HFFc6 (cell line): Measurements from ENCODE around the gene CHRNA5. TPM values are rescaled to one million over a fixed set of nuclear protein-coding genes. Genes with fewer than 3 reads are reported as not detected.
"Not testable (repeated sequence)": the region's sequence is repeated elsewhere in the genome, so short reads cannot be mapped to it uniquely, and the experiment has no call there.

Experiments
- DNase-seq: peaks from one replicate; pipeline ENCODE4 v3.0.0-alpha.2; 2018
- H3K27ac Mint-ChIP-seq: 2 replicates; pipeline ENCODE4 v1.8.0; 2020; ENCODE audit warnings: mild to moderate bottlenecking, mixed read lengths
- H3K27me3 Mint-ChIP-seq: 2 replicates; pipeline ENCODE4 v1.8.0; 2021; ENCODE audit warnings: mild to moderate bottlenecking, moderate library complexity, mixed read lengths; ENCODE audit not compliant: insufficient read depth
- H3K36me3 Mint-ChIP-seq: 2 replicates; pipeline ENCODE4 v1.8.0; 2021; ENCODE audit warnings: low read depth, mixed read lengths
- H3K4me1 Mint-ChIP-seq: 2 replicates; pipeline ENCODE4 v1.8.0; 2020; ENCODE audit warnings: low read depth, mixed read lengths
- H3K4me3 Mint-ChIP-seq: 2 replicates; pipeline ENCODE4 v1.8.0; 2020; ENCODE audit warnings: mild to moderate bottlenecking, moderate library complexity, mixed read lengths
- H3K9me3 Mint-ChIP-seq: 2 replicates; pipeline ENCODE4 v1.8.0; 2020; ENCODE audit warnings: mild to moderate bottlenecking, mixed read lengths
- CTCF ChIP-seq: fragments of 200-600 bp; sonication (generic); IDR thresholded peaks from 2 replicates; pipeline ENCODE4 v1.5.0; 2021; ENCODE audit warnings: antibody characterized with exemption, mild to moderate bottlenecking
- total RNA-seq, 6 experiments: library from RNA; stranded (reverse); fragmentation: NEBNext Ultra II Directional; extraction: Animal tissue kit (Norgen Biotek cat#: 25700); gene quantifications; 2 replicates in 1 of 6; 3 replicates in 5 of 6; pipeline ENCODE4 v1.2.3, GENCODE V29; 2021

The CHRNA5 gene
- total RNA-seq, 6 experiments from 2014 or later: 0.94 to 2.1 (median 1.6) TPM

GRCh38 chr15:78599189-78599588 lies 33.9 kb downstream of the CHRNA5 start:
- TF ChIP-seq CTCF: no peak
- H3K27ac Mint-ChIP-seq: no peak overlapping the region
- no peak overlapping the region for H3K4me3 Mint-ChIP-seq
- H3K36me3 Mint-ChIP-seq: no peaks in the 10 kb centered on the region
- H3K27me3 Mint-ChIP-seq: peaks cover 7% of the 10 kb centered on the region
- H3K9me3 Mint-ChIP-seq: no peaks in the 10 kb centered on the region
- H3K4me1 Mint-ChIP-seq: no peaks in the 10 kb centered on the region
- DNase-seq: no peak

GRCh38 chr15:78603467-78603866 lies 38.1 kb downstream of the CHRNA5 start:
- H3K9me3 Mint-ChIP-seq: no peaks in the 10 kb centered on the region
- TF ChIP-seq CTCF: no peak
- H3K27ac Mint-ChIP-seq: no peak overlapping the region
- no peak for DNase-seq
- no peaks in the 10 kb centered on the region for H3K36me3 Mint-ChIP-seq
- peaks cover 22% of the 10 kb centered on the region for H3K27me3 Mint-ChIP-seq
- no peaks in the 10 kb centered on the region for H3K4me1 Mint-ChIP-seq
- no peak overlapping the region for H3K4me3 Mint-ChIP-seq

- H3K4me1 Mint-ChIP-seq: no peaks in the 10 kb centered on the region
- H3K4me3 Mint-ChIP-seq: no peak overlapping the region
- H3K36me3 Mint-ChIP-seq: no peaks in the 10 kb centered on the region
- no peak overlapping the region for H3K27ac Mint-ChIP-seq
- no peaks in the 10 kb centered on the region; the same call in 1 of the 2 replicates for H3K9me3 Mint-ChIP-seq
- peaks cover 27% of the 10 kb centered on the region for H3K27me3 Mint-ChIP-seq
- DNase-seq: no peak
- no peak for TF ChIP-seq CTCF
These were observed 39.1 kb downstream of the CHRNA5 start for GRCh38 chr15:78604420-78604819.

GRCh38 chr15:78605201-78605600 lies 39.9 kb downstream of the CHRNA5 start:
- no peaks in the 10 kb centered on the region for H3K36me3 Mint-ChIP-seq
- no peaks in the 10 kb centered on the region for H3K4me1 Mint-ChIP-seq
- H3K9me3 Mint-ChIP-seq: no peaks in the 10 kb centered on the region; the same call in 1 of the 2 replicates
- H3K4me3 Mint-ChIP-seq: no peak overlapping the region
- H3K27me3 Mint-ChIP-seq: peaks cover 27% of the 10 kb centered on the region
- no peak for DNase-seq
- no peak overlapping the region for H3K27ac Mint-ChIP-seq
- TF ChIP-seq CTCF: no peak

- peaks cover 27% of the 10 kb centered on the region for H3K27me3 Mint-ChIP-seq
- DNase-seq: no peak
- no peaks in the 10 kb centered on the region; the same call in 1 of the 2 replicates for H3K9me3 Mint-ChIP-seq
- H3K4me1 Mint-ChIP-seq: no peaks in the 10 kb centered on the region
- H3K36me3 Mint-ChIP-seq: no peaks in the 10 kb centered on the region
- no peak for TF ChIP-seq CTCF
- H3K27ac Mint-ChIP-seq: no peak overlapping the region
- no peak overlapping the region for H3K4me3 Mint-ChIP-seq
These were observed 40.4 kb downstream of the CHRNA5 start for GRCh38 chr15:78605680-78606079.

GRCh38 chr15:78609551-78609950 lies 44.2 kb downstream of the CHRNA5 start:
- not testable (repeated sequence) for H3K36me3 Mint-ChIP-seq, H3K9me3 Mint-ChIP-seq, H3K27ac Mint-ChIP-seq, H3K4me3 Mint-ChIP-seq, H3K4me1 Mint-ChIP-seq, DNase-seq
- peaks cover 18% of the 10 kb centered on the region for H3K27me3 Mint-ChIP-seq
